GM12801 (cell line): Measurements from ENCODE around the gene TAS2R13.

ENCODE experiments used
- TF ChIP-seq, protein P1 (sequence below): IDR thresholded peaks from one replicate; pipeline ENCODE4 v1.5.1; 2011; ENCODE audit warnings: control low read depth; ENCODE audit not compliant: insufficient read length; ENCODE audit errors: extremely low read depth

Gene TAS2R13

DNA sequence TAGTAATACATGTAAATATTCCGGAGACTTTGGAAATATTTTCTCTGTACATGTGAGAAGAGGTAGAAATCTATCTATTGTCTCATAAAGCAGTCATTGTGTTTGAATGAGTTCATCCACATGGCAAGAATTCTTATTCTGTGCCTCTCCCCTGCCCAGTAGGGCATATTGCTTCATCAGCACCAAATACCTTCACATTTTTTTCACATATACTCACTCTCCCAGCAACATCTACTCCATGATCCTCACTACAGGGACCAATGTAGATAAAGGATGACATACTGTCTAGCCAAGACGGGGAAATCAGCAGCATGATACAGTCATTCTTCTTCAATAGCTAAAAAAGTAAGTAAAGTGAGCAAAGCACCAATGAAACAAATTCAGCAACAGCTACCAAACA lies 31.0 kb upstream of the TAS2R13 start:
- TF ChIP-seq, protein P1, sequence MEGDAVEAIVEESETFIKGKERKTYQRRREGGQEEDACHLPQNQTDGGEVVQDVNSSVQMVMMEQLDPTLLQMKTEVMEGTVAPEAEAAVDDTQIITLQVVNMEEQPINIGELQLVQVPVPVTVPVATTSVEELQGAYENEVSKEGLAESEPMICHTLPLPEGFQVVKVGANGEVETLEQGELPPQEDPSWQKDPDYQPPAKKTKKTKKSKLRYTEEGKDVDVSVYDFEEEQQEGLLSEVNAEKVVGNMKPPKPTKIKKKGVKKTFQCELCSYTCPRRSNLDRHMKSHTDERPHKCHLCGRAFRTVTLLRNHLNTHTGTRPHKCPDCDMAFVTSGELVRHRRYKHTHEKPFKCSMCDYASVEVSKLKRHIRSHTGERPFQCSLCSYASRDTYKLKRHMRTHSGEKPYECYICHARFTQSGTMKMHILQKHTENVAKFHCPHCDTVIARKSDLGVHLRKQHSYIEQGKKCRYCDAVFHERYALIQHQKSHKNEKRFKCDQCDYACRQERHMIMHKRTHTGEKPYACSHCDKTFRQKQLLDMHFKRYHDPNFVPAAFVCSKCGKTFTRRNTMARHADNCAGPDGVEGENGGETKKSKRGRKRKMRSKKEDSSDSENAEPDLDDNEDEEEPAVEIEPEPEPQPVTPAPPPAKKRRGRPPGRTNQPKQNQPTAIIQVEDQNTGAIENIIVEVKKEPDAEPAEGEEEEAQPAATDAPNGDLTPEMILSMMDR: no peak

- TF ChIP-seq, protein P1: no peak
Measured at GRCh38 chr12:10939163-10939562, 29.8 kb upstream of the TAS2R13 start, which contains the start of gene TAS2R14. Gene TAS2R14 (minus strand): TSS chr12:10939263. CDS start chr12:10939207, 56 bp downstream.

DNA sequence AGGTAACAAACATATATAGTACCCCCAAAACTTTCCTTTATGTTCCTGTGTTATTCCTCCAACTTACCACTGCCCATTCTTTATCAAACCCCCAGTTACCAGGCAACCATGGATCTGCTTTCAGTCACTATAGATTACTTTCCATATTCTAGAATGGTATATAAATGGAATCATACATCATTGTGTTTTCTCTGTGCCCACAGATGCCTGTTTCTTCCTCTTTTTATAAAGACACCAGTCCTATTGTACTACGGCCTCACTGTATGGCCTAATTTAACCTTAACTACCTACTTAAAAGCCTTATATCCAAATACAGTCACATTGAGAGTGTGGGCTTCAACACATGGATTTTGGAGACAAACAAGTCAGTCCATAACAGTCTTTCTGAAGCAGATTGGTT lies 27.1 kb upstream of the TAS2R13 start:
- TF ChIP-seq, protein P1: no peak

GRCh38 chr12:10928746-10929286 lies 19.5 kb upstream of the TAS2R13 start, which contains the start of gene PRH2:
Gene PRH2 (plus strand): TSS chr12:10929236. CDS start chr12:10929274, 38 bp downstream.
- TF ChIP-seq, protein P1: no peak

DNA sequence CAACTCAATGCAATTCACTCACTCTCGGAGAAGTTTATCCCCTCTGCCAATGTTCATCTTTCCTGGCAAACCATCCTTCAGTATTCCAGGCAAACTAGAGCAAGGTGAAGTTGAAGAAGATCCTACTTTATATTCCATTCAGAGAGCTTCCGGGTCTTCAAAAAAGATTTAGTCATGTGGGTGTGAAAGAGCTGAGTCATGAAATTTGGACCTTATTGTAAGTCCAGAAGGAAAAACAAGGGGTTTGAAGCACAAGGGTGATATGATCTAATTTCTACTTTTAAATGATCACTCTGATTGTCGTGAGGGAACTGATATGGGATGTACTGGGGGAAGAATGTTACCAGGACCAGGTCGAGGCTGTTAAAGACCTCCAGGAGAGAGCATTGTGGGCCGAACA lies 16.9 kb upstream of the TAS2R13 start:
- TF ChIP-seq, protein P1: no peak

- TF ChIP-seq, protein P1: no peak
Measured at GRCh38 chr12:10919809-10920208, 10.4 kb upstream of the TAS2R13 start.

DNA sequence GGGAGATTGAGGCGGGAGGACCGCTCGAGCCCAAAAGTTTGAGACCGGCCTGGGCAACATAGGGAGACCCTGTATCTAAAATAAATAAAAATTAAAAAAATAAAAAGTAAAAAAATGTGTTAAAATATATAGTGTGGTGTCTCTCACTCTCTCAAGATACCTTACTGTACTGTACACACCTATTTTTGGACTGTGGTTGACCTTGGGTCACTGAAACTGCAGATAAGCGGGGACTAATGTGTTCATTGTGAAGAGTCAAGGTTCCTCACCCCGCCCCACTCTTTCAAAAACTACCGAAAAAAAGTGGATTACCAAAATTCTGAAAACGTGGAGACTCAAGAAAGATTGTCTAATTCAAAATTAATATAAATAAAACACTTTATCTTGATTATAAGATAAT lies 1.0 kb upstream of the TAS2R13 start:
- TF ChIP-seq, protein P1: no peak
